ENCODE measurements around the gene STAM2. TPM values are rescaled to one million over a fixed set of nuclear protein-coding genes. Genes with fewer than 3 reads are reported as not detected.
"Not testable (repeated sequence)": the region's sequence is repeated elsewhere in the genome, so short reads cannot be mapped to it uniquely, and the experiment has no call there.

The STAM2 gene
- total RNA-seq, 2 experiments from 2014 or later: 9.6 to 10.8 TPM

- intact Hi-C loops (cut with micrococcal nuclease): loop anchor here (2.0 to 5.0 kb wide), 2 partner anchors 76 to 619 kb away; partner anchors contain the start of genes ARL6IP6, PRPF40A and STAM2
- Mint-ChIP-seq H3K36me3 (ENCODE audit: low read depth) (peaks cover 2% of the 10 kb centered on the region), H3K4me1 (ENCODE audit: low read depth) (peaks cover 13% of the 10 kb centered on the region), H3K4me3 (peak within 1 kb of the TSS; percentile 78), H3K9me3 (no peaks in the 10 kb centered on the region), H3K27me3 (ENCODE audit: low read depth) (peaks cover 38% of the 10 kb centered on the region), H3K27ac (no peak within 1 kb of the TSS)
- CTCF ChIA-PET: interaction anchor here (0.6 to 1.4 kb wide), 3 partner anchors 15 to 537 kb away, joined by 3 read pairs; no protein-coding TSS in a partner anchor
- DNase-seq: peak; percentile 22
Measured at GRCh38 chr2:152098496-152099366, 76.8 kb downstream of the STAM2 start, which contains the start of gene CACNB4. TSS of gene CACNB4 (minus strand) at chr2:152099044.

- Mint-ChIP-seq H3K9me3 (no peaks in the 10 kb centered on the region), H3K36me3 (ENCODE audit: low read depth) (peaks cover 2% of the 10 kb centered on the region), H3K27me3 (ENCODE audit: low read depth) (peaks cover 38% of the 10 kb centered on the region), H3K4me3 (peak overlapping the region; percentile 78), H3K27ac (no peak overlapping the region), H3K4me1 (ENCODE audit: low read depth) (peaks cover 13% of the 10 kb centered on the region)
- intact Hi-C loops (cut with micrococcal nuclease): loop anchor here (2.0 to 5.0 kb wide), 2 partner anchors 77 to 619 kb away; partner anchors contain the start of genes ARL6IP6, PRPF40A and STAM2
- CTCF ChIA-PET: no interaction called here
- DNase-seq: no peak
Measured at GRCh38 chr2:152097801-152098495, 77.6 kb downstream of the STAM2 start.

- Mint-ChIP-seq H3K27ac (no peak overlapping the region), H3K4me3 (peak overlapping the region; percentile 78), H3K36me3 (ENCODE audit: low read depth) (peaks cover 2% of the 10 kb centered on the region), H3K4me1 (ENCODE audit: low read depth) (peaks cover 13% of the 10 kb centered on the region), H3K27me3 (ENCODE audit: low read depth) (peaks cover 36% of the 10 kb centered on the region), H3K9me3 (no peaks in the 10 kb centered on the region)
- intact Hi-C loops (cut with micrococcal nuclease): loop anchor here (5.0 kb wide), 1 partner anchor 620 kb away; the partner anchor contains the start of genes ARL6IP6 and PRPF40A
- no peak for DNase-seq
- CTCF ChIA-PET: no interaction called here
Measured at GRCh38 chr2:152097290-152097800, 78.2 kb downstream of the STAM2 start.

GRCh38 chr2:152095146-152095545, 80.4 kb downstream of the STAM2 start:
- H3K36me3 Mint-ChIP-seq (ENCODE audit: low read depth): peaks cover 2% of the 10 kb centered on the region
- intact Hi-C loops (cut with micrococcal nuclease): loop anchor here (5.0 kb wide), 1 partner anchor 622 kb away; the partner anchor contains the start of genes ARL6IP6 and PRPF40A
- CTCF ChIA-PET: no interaction called here
- no peak for DNase-seq
- peaks cover 25% of the 10 kb centered on the region for H3K27me3 Mint-ChIP-seq (ENCODE audit: low read depth)
- H3K4me1 Mint-ChIP-seq (ENCODE audit: low read depth): peaks cover 13% of the 10 kb centered on the region
- H3K27ac Mint-ChIP-seq: no peak overlapping the region
- H3K4me3 Mint-ChIP-seq: no peak overlapping the region
- H3K9me3 Mint-ChIP-seq: no peaks in the 10 kb centered on the region

- CTCF ChIA-PET: no interaction called here
- peaks cover 16% of the 10 kb centered on the region for H3K27me3 Mint-ChIP-seq (ENCODE audit: low read depth)
- no peak overlapping the region for H3K27ac Mint-ChIP-seq
- H3K9me3 Mint-ChIP-seq: no peaks in the 10 kb centered on the region
- peaks cover 9% of the 10 kb centered on the region for H3K4me1 Mint-ChIP-seq (ENCODE audit: low read depth)
- H3K36me3 Mint-ChIP-seq (ENCODE audit: low read depth): no peaks in the 10 kb centered on the region
- no peak overlapping the region for H3K4me3 Mint-ChIP-seq
- no peak for DNase-seq
- intact Hi-C loops (cut with micrococcal nuclease): no loop called here
Measured at GRCh38 chr2:152094014-152094413, 81.5 kb downstream of the STAM2 start.

GRCh38 chr2:152093464-152093863, 82.1 kb downstream of the STAM2 start:
- Mint-ChIP-seq H3K36me3 (ENCODE audit: low read depth) (no peaks in the 10 kb centered on the region), H3K4me1 (ENCODE audit: low read depth) (peaks cover 9% of the 10 kb centered on the region), H3K27ac (no peak overlapping the region), H3K9me3 (no peaks in the 10 kb centered on the region), H3K4me3 (no peak overlapping the region), H3K27me3 (ENCODE audit: low read depth) (peaks cover 16% of the 10 kb centered on the region)
- DNase-seq: no peak
- intact Hi-C loops (cut with micrococcal nuclease): no loop called here
- CTCF ChIA-PET: no interaction called here

GRCh38 chr2:152092095-152092494, 83.5 kb downstream of the STAM2 start:
- no peak for DNase-seq
- Mint-ChIP-seq H3K4me3 (no peak overlapping the region), H3K4me1 (ENCODE audit: low read depth) (no peaks in the 10 kb centered on the region), H3K36me3 (ENCODE audit: low read depth) (no peaks in the 10 kb centered on the region), H3K9me3 (no peaks in the 10 kb centered on the region), H3K27ac (no peak overlapping the region), H3K27me3 (ENCODE audit: low read depth) (peaks cover 7% of the 10 kb centered on the region)
- CTCF ChIA-PET: no interaction called here
- intact Hi-C loops (cut with micrococcal nuclease): no loop called here

- CTCF ChIA-PET: interaction anchor here (1.1 kb wide), 1 partner anchor 54 kb away, joined by 4 read pairs; no protein-coding TSS in a partner anchor
- H3K27ac Mint-ChIP-seq; DNase-seq; intact Hi-C loops (cut with micrococcal nuclease); H3K27me3 Mint-ChIP-seq (ENCODE audit: low read depth); H3K4me3 Mint-ChIP-seq; H3K9me3 Mint-ChIP-seq; H3K4me1 Mint-ChIP-seq (ENCODE audit: low read depth); H3K36me3 Mint-ChIP-seq (ENCODE audit: low read depth): not testable (repeated sequence)
Measured at GRCh38 chr2:152090726-152091125, 84.8 kb downstream of the STAM2 start.

GRCh38 chr2:152089238-152089637, 86.3 kb downstream of the STAM2 start:
- no peak for DNase-seq
- Mint-ChIP-seq H3K36me3 (ENCODE audit: low read depth) (no peaks in the 10 kb centered on the region), H3K27me3 (ENCODE audit: low read depth) (peaks cover 3% of the 10 kb centered on the region), H3K27ac (no peak overlapping the region), H3K4me1 (ENCODE audit: low read depth) (no peaks in the 10 kb centered on the region), H3K9me3 (no peaks in the 10 kb centered on the region), H3K4me3 (no peak overlapping the region)
- intact Hi-C loops (cut with micrococcal nuclease): no loop called here
- CTCF ChIA-PET: interaction anchor here (0.6 to 0.7 kb wide), 3 partner anchors 10 to 597 kb away, joined by 3 to 6 read pairs (median 4); no protein-coding TSS in a partner anchor

GRCh38 chr2:152088006-152088405, 87.6 kb downstream of the STAM2 start:
- no peak for DNase-seq
- intact Hi-C loops (cut with micrococcal nuclease): no loop called here
- H3K36me3 Mint-ChIP-seq (ENCODE audit: low read depth): no peaks in the 10 kb centered on the region
- no peak overlapping the region for H3K27ac Mint-ChIP-seq
- CTCF ChIA-PET: no interaction called here
- H3K27me3 Mint-ChIP-seq (ENCODE audit: low read depth): no peaks in the 10 kb centered on the region
- no peak overlapping the region for H3K4me3 Mint-ChIP-seq
- no peaks in the 10 kb centered on the region for H3K4me1 Mint-ChIP-seq (ENCODE audit: low read depth)
- H3K9me3 Mint-ChIP-seq: no peaks in the 10 kb centered on the region

GRCh38 chr2:152086231-152086630, 89.3 kb downstream of the STAM2 start:
- Mint-ChIP-seq H3K27ac (no peak overlapping the region), H3K9me3 (no peaks in the 10 kb centered on the region), H3K4me3 (no peak overlapping the region), H3K4me1 (ENCODE audit: low read depth) (no peaks in the 10 kb centered on the region), H3K36me3 (ENCODE audit: low read depth) (no peaks in the 10 kb centered on the region), H3K27me3 (ENCODE audit: low read depth) (no peaks in the 10 kb centered on the region)
- intact Hi-C loops (cut with micrococcal nuclease): no loop called here
- CTCF ChIA-PET: interaction anchor here (0.6 kb wide), 1 partner anchor 1058 kb away, joined by 4 read pairs; no protein-coding TSS in a partner anchor
- no peak for DNase-seq

GRCh38 chr2:152084076-152084475, 91.5 kb downstream of the STAM2 start:
- H3K4me3 Mint-ChIP-seq: no peak overlapping the region
- CTCF ChIA-PET: no interaction called here
- H3K27me3 Mint-ChIP-seq (ENCODE audit: low read depth): no peaks in the 10 kb centered on the region
- DNase-seq: no peak
- no peaks in the 10 kb centered on the region for H3K36me3 Mint-ChIP-seq (ENCODE audit: low read depth)
- no peak overlapping the region for H3K27ac Mint-ChIP-seq
- intact Hi-C loops (cut with micrococcal nuclease): no loop called here
- H3K4me1 Mint-ChIP-seq (ENCODE audit: low read depth): no peaks in the 10 kb centered on the region
- no peaks in the 10 kb centered on the region for H3K9me3 Mint-ChIP-seq
